Gastrocnemius medialis (tissue), 4 donors: ENCODE measurements around the gene CPPED1.

Experiments
- POLR2A ChIP-seq, 2 donors: fragments of 450-650 bp; IDR thresholded peaks; one replicate each; pipeline ENCODE4 v1.6.1; 2017; ENCODE audit warnings: antibody characterized with exemption in 2 of 2, mild to moderate bottlenecking in 2 of 2, moderate library complexity in 2 of 2
- TF ChIP-seq, protein P1 (sequence below), 5 experiments: fragments of 450-650 bp in 3 of 5; fragments of 200-600 bp in 2 of 5; sonication (generic) in 2 of 5; IDR thresholded peaks in 4 of 5; conservative IDR thresholded peaks in 1 of 5; 1 replicate in 4 of 5; 2 replicates in 1 of 5; pipeline ENCODE4 v1.5.1; 2016 to 2019; ENCODE audit warnings: antibody characterized with exemption in 5 of 5, mild to moderate bottlenecking in 3 of 5, moderate library complexity in 3 of 5

DNA sequence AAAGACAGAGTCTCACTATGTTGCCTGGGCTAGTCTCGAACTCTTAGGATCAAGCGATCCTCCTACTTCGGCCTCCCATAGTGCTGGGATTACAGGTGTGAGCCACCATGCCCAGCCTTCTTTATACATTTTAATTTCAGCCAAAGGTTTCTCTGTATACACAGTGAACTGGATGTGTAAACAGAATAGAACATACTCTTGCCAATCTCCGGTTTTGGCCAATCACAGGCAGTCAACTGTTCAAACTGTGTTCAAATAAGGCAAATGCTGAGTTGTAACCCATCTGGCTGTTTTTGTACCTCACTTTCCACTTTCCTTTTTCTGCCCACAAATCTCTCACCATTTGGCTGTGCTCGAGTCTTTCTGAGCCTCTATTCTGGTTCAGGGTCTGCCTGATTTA, 108.2 kb downstream of the CPPED1 start:
- TF ChIP-seq, protein P1, sequence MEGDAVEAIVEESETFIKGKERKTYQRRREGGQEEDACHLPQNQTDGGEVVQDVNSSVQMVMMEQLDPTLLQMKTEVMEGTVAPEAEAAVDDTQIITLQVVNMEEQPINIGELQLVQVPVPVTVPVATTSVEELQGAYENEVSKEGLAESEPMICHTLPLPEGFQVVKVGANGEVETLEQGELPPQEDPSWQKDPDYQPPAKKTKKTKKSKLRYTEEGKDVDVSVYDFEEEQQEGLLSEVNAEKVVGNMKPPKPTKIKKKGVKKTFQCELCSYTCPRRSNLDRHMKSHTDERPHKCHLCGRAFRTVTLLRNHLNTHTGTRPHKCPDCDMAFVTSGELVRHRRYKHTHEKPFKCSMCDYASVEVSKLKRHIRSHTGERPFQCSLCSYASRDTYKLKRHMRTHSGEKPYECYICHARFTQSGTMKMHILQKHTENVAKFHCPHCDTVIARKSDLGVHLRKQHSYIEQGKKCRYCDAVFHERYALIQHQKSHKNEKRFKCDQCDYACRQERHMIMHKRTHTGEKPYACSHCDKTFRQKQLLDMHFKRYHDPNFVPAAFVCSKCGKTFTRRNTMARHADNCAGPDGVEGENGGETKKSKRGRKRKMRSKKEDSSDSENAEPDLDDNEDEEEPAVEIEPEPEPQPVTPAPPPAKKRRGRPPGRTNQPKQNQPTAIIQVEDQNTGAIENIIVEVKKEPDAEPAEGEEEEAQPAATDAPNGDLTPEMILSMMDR (IDR thresholded peaks at IDR 0.05 in 4 of 5, conservative IDR thresholded peaks at IDR 0.05 in 1 of 5), result no peak
- no peak for TF ChIP-seq POLR2A (IDR thresholded peaks at IDR 0.05)
